CD4-positive, alpha-beta memory T cell (primary cell): Measurements from ENCODE around the gene RGS3. TPM values are rescaled to one million over a fixed set of nuclear protein-coding genes. Genes with fewer than 3 reads are reported as not detected.

Experiments used
- CTCF ChIA-PET: fragments of 350-600 bp; sonication (Branson Sonifier 250); formaldehyde crosslinking; loops from one replicate; lab custom pipeline; 2021; ENCODE audit warnings: inconsistent platforms; ENCODE audit not compliant: partially characterized antibody; lab: Charles Lee
- POLR2A ChIA-PET: fragments of 350-600 bp; sonication (Branson Sonifier 250); formaldehyde crosslinking; loops from one replicate; lab custom pipeline; 2021; ENCODE audit not compliant: partially characterized antibody; lab: Charles Lee
- DNase-seq, 5 donors: peaks; one replicate each; pipeline versions ENCODE4 v3.0.0 to v3.0.0-alpha.2; 2020 to 2022; ENCODE audit warnings: mixed read lengths in 1 of 5
- H3K27ac ChIP-seq: one replicate; pipeline ENCODE4 v1.7.0; 2013; ENCODE audit warnings: low read depth, low read length
- H3K27me3 ChIP-seq: 2 replicates; pipeline ENCODE4 v1.7.0; 2013; ENCODE audit warnings: mild to moderate bottlenecking, low read length, moderate library complexity; ENCODE audit not compliant: insufficient read depth
- H3K36me3 ChIP-seq: 2 replicates; pipeline ENCODE4 v1.7.0; 2013; ENCODE audit warnings: mild to moderate bottlenecking, low read length, moderate library complexity; ENCODE audit not compliant: insufficient read depth
- H3K4me1 ChIP-seq: 2 replicates; pipeline ENCODE4 v1.7.0; 2013; ENCODE audit warnings: mild to moderate bottlenecking, low read length, moderate library complexity; ENCODE audit not compliant: insufficient read depth
- H3K4me3 ChIP-seq, 2 donors: one replicate each; pipeline ENCODE4 v1.7.0; 2013; ENCODE audit warnings: low read length in 2 of 2, mild to moderate bottlenecking in 1 of 2
- H3K9me3 ChIP-seq, 2 donors: one replicate each; pipeline ENCODE4 v1.7.0; 2013; ENCODE audit warnings: low read length in 2 of 2, control low read depth in 1 of 2; ENCODE audit not compliant: control insufficient read depth in 1 of 2
- H3K27ac Mint-ChIP-seq, 7 donors: one replicate each; pipeline ENCODE4 v1.8.0; 2020 to 2021; ENCODE audit warnings: mixed read lengths in 7 of 7, mild to moderate bottlenecking in 6 of 7, inconsistent platforms in 3 of 7, moderate library complexity in 3 of 7
- H3K27me3 Mint-ChIP-seq, 2 donors: one replicate each; pipeline ENCODE4 v1.8.0; 2020 to 2021; ENCODE audit warnings: mixed read lengths in 2 of 2
- H3K36me3 Mint-ChIP-seq, 2 donors: one replicate each; pipeline ENCODE4 v1.8.0; 2020 to 2021; ENCODE audit warnings: mixed read lengths in 2 of 2, inconsistent platforms in 1 of 2, mild to moderate bottlenecking in 1 of 2
- H3K4me1 Mint-ChIP-seq, 4 donors: one replicate each; pipeline ENCODE4 v1.8.0; 2020 to 2021; ENCODE audit warnings: mixed read lengths in 4 of 4, mild to moderate bottlenecking in 1 of 4
- H3K4me3 Mint-ChIP-seq, 8 donors: one replicate each; pipeline ENCODE4 v1.8.0; 2020 to 2021; ENCODE audit warnings: mixed read lengths in 8 of 8, mild to moderate bottlenecking in 7 of 8, moderate library complexity in 6 of 8, inconsistent platforms in 3 of 8
- H3K9me3 Mint-ChIP-seq, 8 donors: one replicate each; pipeline ENCODE4 v1.8.0; 2020 to 2021; ENCODE audit warnings: mixed read lengths in 8 of 8, mild to moderate bottlenecking in 5 of 8, inconsistent platforms in 3 of 8, moderate library complexity in 1 of 8
- intact Hi-C: fragments of 100-400 bp; cut with micrococcal nuclease; formaldehyde crosslinking; loops from one replicate; pipeline ENCODE4 v1.15.1; 2023
- polyA plus RNA-seq, 2 donors: library from polyadenylated mRNA; unstranded; fragments of 300-500 nt; fragmentation: Illumina TruSeq; gene quantifications; one replicate each; pipeline ENCODE4 v1.2.3, GENCODE V29; 2021
- total RNA-seq, 2 experiments: library from RNA; stranded (reverse); gene quantifications; one replicate each; pipeline ENCODE4 v1.2.3, GENCODE V29; 2021

RGS3 gene
- total and polyA plus RNA-seq, 4 experiments from 2014 or later = 3.4 to 23.2 (median 18.0) TPM

DNA sequence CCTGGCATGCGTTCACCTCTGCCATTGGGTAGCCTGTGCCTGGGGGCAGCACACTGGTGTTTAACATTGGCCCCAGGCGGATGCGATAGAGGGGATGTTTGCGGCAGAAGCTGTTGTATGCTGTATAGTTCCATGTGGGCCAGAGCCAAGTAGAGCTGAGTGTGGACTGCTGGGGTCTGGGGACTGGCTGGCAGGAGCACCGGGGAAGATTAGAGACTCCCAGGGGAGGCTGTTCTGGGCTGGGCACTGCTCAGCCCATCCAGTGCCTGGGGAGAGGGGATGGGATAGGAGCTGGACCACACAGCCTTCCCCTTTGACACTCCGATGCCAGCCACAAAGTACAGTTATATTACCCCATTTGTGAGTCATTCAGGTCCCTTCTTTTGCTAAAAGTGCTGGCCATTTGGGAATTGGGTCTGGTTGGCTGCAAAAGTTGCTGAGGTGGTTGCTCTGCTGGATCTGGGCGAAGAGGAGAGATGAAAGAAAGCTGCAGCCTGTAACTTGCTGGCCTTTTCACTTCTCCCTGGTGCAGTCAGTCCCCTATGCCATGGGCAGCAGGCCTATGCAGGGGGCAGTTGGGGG is 73.8 kb downstream of the RGS3 start:
- CTCF ChIA-PET = no interaction called here
- POLR2A ChIA-PET = interaction anchor here (1.8 kb wide), 1 partner anchor 45 kb away, joined by 4 read pairs; no protein-coding TSS in a partner anchor
- Mint-ChIP-seq H3K27ac (peak overlapping the region in 4 of 7 donors; percentile 7 to 78 (median 66)), H3K9me3 (no peaks in the 10 kb centered on the region), H3K4me1 (peaks cover 7 to 20% (median 13%) of the 10 kb centered on the region in 4 donors), H3K36me3 (peaks cover 45 to 63% of the 10 kb centered on the region in 2 donors), H3K27me3 (no peaks in the 10 kb centered on the region), H3K4me3 (no peak overlapping the region)
- Histone ChIP-seq H3K27ac (no peak overlapping the region), H3K4me3 (no peak overlapping the region), H3K36me3 (peaks cover 51% of the 10 kb centered on the region), H3K27me3 (no peaks in the 10 kb centered on the region), H3K9me3 (no peaks in the 10 kb centered on the region), H3K4me1 (no peaks in the 10 kb centered on the region)
- intact Hi-C loops = no loop called here
- no peak for DNase-seq

DNA sequence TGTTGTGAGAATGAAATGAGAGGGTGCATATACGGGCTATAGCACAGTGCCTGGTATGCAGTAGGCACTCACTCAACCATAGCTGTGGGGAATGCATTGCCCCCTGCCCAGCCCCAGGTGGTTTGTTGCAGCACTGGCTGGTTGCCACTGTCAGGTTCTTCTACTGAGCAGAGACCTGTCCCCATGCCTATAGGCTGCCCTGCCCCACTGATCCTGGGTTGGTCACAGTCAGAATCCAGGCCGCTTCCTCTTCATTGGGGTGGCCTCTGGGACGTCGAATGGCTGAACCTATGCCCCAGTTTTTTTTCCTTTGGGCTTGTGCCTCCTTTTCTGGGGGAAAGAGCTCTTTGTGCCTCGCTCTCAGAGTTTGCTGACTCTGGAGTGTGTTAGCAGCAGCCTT is 74.6 kb downstream of the RGS3 start:
- no peak overlapping the region for H3K4me3 Mint-ChIP-seq
- peaks cover 8 to 23% (median 14%) of the 10 kb centered on the region in 4 donors for H3K4me1 Mint-ChIP-seq
- H3K9me3 Mint-ChIP-seq = no peaks in the 10 kb centered on the region
- Histone ChIP-seq H3K4me3 (no peak overlapping the region), H3K4me1 (no peaks in the 10 kb centered on the region), H3K9me3 (no peaks in the 10 kb centered on the region), H3K27me3 (no peaks in the 10 kb centered on the region), H3K36me3 (peaks cover 57% of the 10 kb centered on the region), H3K27ac (no peak overlapping the region)
- peak overlapping the region in 1 of 7 donors; percentile 27 for H3K27ac Mint-ChIP-seq
- no peak for DNase-seq
- ChIA-PET POLR2A (interaction anchor here (1.8 kb wide), 1 partner anchor 44 kb away, joined by 4 read pairs; no protein-coding TSS in a partner anchor), CTCF (no interaction called here)
- peaks cover 47 to 71% of the 10 kb centered on the region in 2 donors for H3K36me3 Mint-ChIP-seq
- intact Hi-C loops = no loop called here
- no peaks in the 10 kb centered on the region for H3K27me3 Mint-ChIP-seq

DNA sequence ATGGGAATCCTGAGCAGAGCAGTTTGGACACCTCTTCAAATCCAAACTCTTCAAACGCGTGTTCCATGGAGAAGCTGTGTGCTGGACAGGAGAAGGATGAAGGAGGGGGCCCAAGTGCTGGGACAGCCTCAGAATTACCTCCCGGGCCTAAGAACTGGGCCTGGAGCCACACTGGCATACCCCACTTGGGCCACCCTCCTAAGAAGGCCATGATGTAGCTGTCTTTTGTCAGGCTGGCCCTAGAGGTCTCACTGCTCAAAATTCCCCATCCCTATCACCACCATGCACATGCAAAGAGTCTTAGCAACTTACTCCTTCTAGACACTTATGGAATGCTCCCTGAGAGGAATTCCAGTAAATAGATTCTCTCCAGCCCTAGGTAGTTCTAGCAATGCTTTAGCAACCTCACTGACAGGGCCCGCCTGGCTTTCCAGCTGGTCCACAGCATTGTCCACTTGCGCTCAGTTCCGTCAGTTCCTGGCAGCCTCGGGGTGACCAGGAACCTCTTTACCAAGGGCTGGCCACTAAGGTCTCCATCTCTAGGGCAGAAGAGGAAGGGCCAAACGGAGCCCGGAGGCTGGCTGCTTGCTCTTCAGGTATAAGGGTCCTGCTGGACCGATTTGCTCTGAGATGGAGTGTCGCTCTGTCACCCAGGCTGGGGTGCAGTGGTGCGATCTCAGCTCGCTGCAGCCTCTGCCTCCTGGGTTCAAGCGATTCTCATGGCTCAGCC is 75.3 kb downstream of the RGS3 start:
- peaks cover 9 to 23% (median 14%) of the 10 kb centered on the region in 4 donors for H3K4me1 Mint-ChIP-seq
- no peak overlapping the region for H3K27ac ChIP-seq
- CTCF ChIA-PET = no interaction called here
- H3K9me3 Mint-ChIP-seq = no peaks in the 10 kb centered on the region
- no peaks in the 10 kb centered on the region for H3K9me3 ChIP-seq
- H3K4me1 ChIP-seq = no peaks in the 10 kb centered on the region
- no peaks in the 10 kb centered on the region for H3K27me3 Mint-ChIP-seq
- POLR2A ChIA-PET = interaction anchor here (1.1 kb wide), 1 partner anchor 43 kb away, joined by 3 read pairs; no protein-coding TSS in a partner anchor
- DNase-seq = no peak
- peaks cover 64% of the 10 kb centered on the region for H3K36me3 ChIP-seq
- H3K4me3 ChIP-seq = no peak overlapping the region
- peak overlapping the region in 3 of 7 donors; percentile 27 to 89 (median 53) for H3K27ac Mint-ChIP-seq
- H3K27me3 ChIP-seq = no peaks in the 10 kb centered on the region
- peaks cover 53 to 75% of the 10 kb centered on the region in 2 donors for H3K36me3 Mint-ChIP-seq
- H3K4me3 Mint-ChIP-seq = no peak overlapping the region
- intact Hi-C loops = no loop called here

GRCh38 chr9:113540466-113540865 is 76.9 kb downstream of the RGS3 start:
- H3K4me1 ChIP-seq = no peaks in the 10 kb centered on the region
- peak overlapping the region in 3 of 7 donors; percentile 43 to 70 (median 52) for H3K27ac Mint-ChIP-seq
- no peaks in the 10 kb centered on the region for H3K9me3 ChIP-seq
- H3K4me1 Mint-ChIP-seq = peaks cover 10 to 25% (median 18%) of the 10 kb centered on the region in 4 donors
- H3K27ac ChIP-seq = no peak overlapping the region
- CTCF ChIA-PET = interaction anchor here (1.3 kb wide), 1 partner anchor 18 kb away, joined by 3 read pairs; no protein-coding TSS in a partner anchor
- peaks cover 59 to 83% of the 10 kb centered on the region in 2 donors for H3K36me3 Mint-ChIP-seq
- H3K4me3 Mint-ChIP-seq = peak overlapping the region in 1 of 8 donors; percentile 4
- no peaks in the 10 kb centered on the region for H3K9me3 Mint-ChIP-seq
- H3K27me3 ChIP-seq = no peaks in the 10 kb centered on the region
- H3K36me3 ChIP-seq = peaks cover 66% of the 10 kb centered on the region
- POLR2A ChIA-PET = no interaction called here
- intact Hi-C loops = no loop called here
- H3K4me3 ChIP-seq = no peak overlapping the region
- no peaks in the 10 kb centered on the region for H3K27me3 Mint-ChIP-seq
- DNase-seq = no peak

DNA sequence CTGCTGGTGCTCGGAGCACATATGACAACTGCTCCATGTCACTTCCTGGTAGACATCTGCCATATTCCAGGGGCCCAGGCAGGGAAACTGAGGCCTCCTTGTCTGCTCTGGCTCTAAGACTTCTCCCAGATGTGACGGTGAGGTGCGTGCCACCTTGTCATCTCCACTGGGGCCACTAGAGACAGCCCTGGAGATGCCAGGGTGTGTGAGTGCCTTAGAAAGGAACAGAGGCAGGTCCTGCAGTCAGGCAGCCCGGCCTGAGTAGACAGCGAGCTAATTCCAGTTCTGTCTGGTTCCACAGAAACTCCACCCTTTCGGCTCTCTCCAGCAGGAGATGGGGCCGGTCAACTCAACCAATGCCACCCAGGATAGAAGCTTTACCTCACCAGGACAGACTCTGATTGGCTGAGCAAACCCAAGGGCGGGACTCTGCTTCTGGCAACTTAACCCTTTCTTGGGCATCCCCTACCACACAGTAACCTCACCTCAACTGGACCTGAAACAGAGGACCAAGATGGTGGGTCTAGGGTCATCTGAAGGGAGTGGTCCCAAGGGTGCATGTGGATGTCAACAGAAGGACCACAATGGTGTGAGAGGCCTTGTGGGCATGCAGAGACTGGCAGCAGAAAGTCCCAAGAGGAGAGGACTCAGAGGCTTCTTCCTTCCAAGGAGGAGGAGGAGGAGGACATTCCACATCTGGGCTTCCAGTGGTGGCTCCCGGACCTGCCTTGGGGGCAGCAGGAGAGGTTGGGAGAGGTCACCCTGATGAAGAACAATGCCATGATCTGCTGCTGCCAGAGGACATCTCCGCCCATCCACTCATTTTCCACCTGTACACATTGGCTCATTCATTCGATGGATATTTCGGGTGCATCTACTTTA is 77.7 kb downstream of the RGS3 start:
- intact Hi-C loops = no loop called here
- H3K4me3 ChIP-seq = no peak overlapping the region
- peaks cover 1% of the 10 kb centered on the region for H3K4me1 ChIP-seq
- peaks cover 60% of the 10 kb centered on the region for H3K36me3 ChIP-seq
- H3K27ac ChIP-seq = no peak overlapping the region
- POLR2A ChIA-PET = interaction anchor here (0.9 kb wide), 1 partner anchor 37 kb away, joined by 4 read pairs; no protein-coding TSS in a partner anchor
- Mint-ChIP-seq H3K27ac (peak overlapping the region in 3 of 7 donors; percentile 41 to 69 (median 48)), H3K36me3 (peaks cover 53 to 82% of the 10 kb centered on the region in 2 donors), H3K27me3 (no peaks in the 10 kb centered on the region), H3K4me1 (peaks cover 13 to 32% (median 18%) of the 10 kb centered on the region in 4 donors), H3K9me3 (no peaks in the 10 kb centered on the region), H3K4me3 (no peak overlapping the region)
- no peak for DNase-seq
- no peaks in the 10 kb centered on the region for H3K27me3 ChIP-seq
- no peaks in the 10 kb centered on the region for H3K9me3 ChIP-seq
- CTCF ChIA-PET = interaction anchor here (1.3 kb wide), 1 partner anchor 17 kb away, joined by 3 read pairs; no protein-coding TSS in a partner anchor

GRCh38 chr9:113542006-113542405 is 78.5 kb downstream of the RGS3 start:
- intact Hi-C loops = no loop called here
- ChIA-PET POLR2A (interaction anchor here (0.9 kb wide), 1 partner anchor 37 kb away, joined by 4 read pairs; no protein-coding TSS in a partner anchor), CTCF (no interaction called here)
- H3K36me3 Mint-ChIP-seq = peaks cover 47 to 78% of the 10 kb centered on the region in 2 donors
- H3K36me3 ChIP-seq = peaks cover 53% of the 10 kb centered on the region
- H3K4me1 ChIP-seq = peaks cover 9% of the 10 kb centered on the region
- no peaks in the 10 kb centered on the region for H3K27me3 ChIP-seq
- H3K27ac Mint-ChIP-seq = peak overlapping the region in 4 of 7 donors; percentile 9 to 69 (median 38)
- peaks cover 16 to 38% (median 23%) of the 10 kb centered on the region in 4 donors for H3K4me1 Mint-ChIP-seq
- no peak for DNase-seq
- no peaks in the 10 kb centered on the region for H3K27me3 Mint-ChIP-seq
- H3K27ac ChIP-seq = no peak overlapping the region
- no peaks in the 10 kb centered on the region for H3K9me3 ChIP-seq
- H3K9me3 Mint-ChIP-seq = no peaks in the 10 kb centered on the region
- no peak overlapping the region for H3K4me3 Mint-ChIP-seq
- H3K4me3 ChIP-seq = no peak overlapping the region
